ENCODE measurements around the gene CDC42. TPM values are rescaled to one million over a fixed set of nuclear protein-coding genes. Genes with fewer than 3 reads are reported as not detected.
A peak's percentile ranks its signal among the peaks of the same experiment; 100 is the strongest.
"Not testable (repeated sequence)": the region's sequence is repeated elsewhere in the genome, so short reads cannot be mapped to it uniquely, and the experiment has no call there.

The CDC42 gene
- 401 and 431 TPM in 2 replicates for polyA plus RNA-seq (2013)

DNA sequence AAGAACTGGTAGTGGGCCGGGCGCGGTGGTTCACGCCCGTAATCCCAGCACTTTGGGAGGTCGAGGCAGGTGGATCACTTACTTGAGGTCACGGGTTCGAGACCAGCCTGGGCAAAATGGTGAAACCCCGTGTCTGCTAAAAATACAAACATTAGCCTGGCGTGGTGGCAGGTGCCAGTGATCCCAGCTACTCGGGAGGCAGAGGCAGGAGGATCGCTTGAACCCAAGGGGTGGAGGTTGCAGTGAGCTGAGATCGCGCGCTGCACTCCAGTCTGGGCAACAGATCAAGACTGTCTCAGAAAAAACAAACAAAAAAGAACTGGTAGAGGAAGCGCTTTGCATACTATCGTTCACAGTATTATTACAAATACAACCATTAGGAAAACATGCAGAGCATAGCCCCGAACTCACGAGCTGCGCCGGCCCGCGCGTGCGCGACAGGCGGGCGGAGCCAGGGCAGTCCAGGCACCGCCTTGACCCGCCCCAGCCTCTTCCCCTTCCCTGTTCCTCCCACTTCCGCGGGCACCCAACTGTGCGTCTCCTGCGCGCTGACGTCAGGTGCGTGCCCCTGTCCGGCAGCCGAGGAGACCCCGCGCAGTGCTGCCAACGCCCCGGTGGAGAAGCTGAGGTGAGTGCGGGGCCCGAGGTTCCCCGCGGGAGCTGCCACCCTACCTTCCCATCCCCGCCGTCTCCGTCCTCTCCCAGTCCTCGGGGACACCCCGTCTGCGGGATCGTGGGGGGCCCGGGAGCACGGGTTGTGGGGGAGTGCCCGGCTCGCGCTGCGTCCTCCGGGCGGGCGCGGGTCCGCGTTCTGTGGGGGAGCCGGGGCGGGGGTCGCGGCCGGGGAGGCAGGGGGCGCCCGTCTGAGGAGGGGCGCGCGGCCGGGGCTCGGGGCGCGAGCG, at the start of gene CDC42:
TSS of gene CDC42 (plus strand) at position 595 of the 902 bp plus-strand sequence. CDS start 25,770 bp downstream, outside the sequence.
- H4K91ac ChIP-seq (ENCODE audit: low read depth, low read length): peak within 1 kb of the TSS; percentile 99
- H2BK5ac ChIP-seq (ENCODE audit: low read depth, low read length, poor library complexity): peak within 1 kb of the TSS; percentile 91

DNA sequence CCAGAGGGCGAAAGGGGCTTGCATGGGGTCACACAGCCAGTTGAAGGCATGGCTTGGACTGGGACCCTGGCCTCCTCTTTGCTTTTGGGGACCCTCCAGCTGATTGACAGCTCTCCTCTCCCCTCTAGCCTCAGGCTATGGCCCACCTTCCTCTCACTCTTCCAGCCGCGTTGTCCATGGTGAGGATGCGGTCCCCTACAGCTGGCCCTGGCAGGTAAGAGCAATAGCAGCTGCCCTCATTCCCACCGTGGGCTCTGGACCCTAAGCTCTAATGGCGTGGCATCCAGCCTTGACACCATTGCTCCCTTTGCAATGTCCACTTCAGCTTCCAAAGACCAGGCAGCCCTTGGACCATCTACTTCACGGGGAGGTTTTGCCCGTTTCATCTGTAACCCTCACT, 49.6 kb upstream of the CDC42 start:
- DNase-seq; H2BK12ac ChIP-seq (ENCODE audit: low read length): not testable (repeated sequence)
- WGBS (ENCODE audit: extremely low coverage, insufficient coverage, insufficient read length): no CpG with 5 or more reads among the region's 8 CpGs

More for the DNA sequence above, at the start of gene CDC42:
- Histone ChIP-seq H3K4me3 (ENCODE audit: low read depth, low read length) (peak within 1 kb of the TSS; percentile 100), H3K27me3 (ENCODE audit: insufficient read depth, low read length) (no peaks in the 10 kb centered on the region), H3K9ac (ENCODE audit: low read length) (peak within 1 kb of the TSS; percentile 100), H4K12ac (ENCODE audit: low read depth, low read length) (peak within 1 kb of the TSS; percentile 95), H3K4ac (ENCODE audit: low read depth, low read length) (peak within 1 kb of the TSS; percentile 99), H2AK5ac (ENCODE audit: low read length) (peak within 1 kb of the TSS; percentile 97), H4K8ac (ENCODE audit: low read depth, low read length) (peak within 1 kb of the TSS; percentile 97), H3K18ac (ENCODE audit: low read length) (peak within 1 kb of the TSS; percentile 97), H3K4me1 (ENCODE audit: control insufficient read depth in 1 of 2, insufficient read depth in 2 of 2, low read length in 2 of 2) (peaks cover 5 to 9% of the 10 kb centered on the region in 2 experiments), H3K23ac (ENCODE audit: low read length) (no peak within 1 kb of the TSS), H3K27ac (ENCODE audit: low read depth, low read length) (peak within 1 kb of the TSS; percentile 99), H3K9me3 (ENCODE audit: insufficient read depth, low read depth, low read length) (no peaks in the 10 kb centered on the region), H3K79me1 (ENCODE audit: low read length) (peaks cover 15% of the 10 kb centered on the region), H3K4me2 (ENCODE audit: low read length) (peak within 1 kb of the TSS; percentile 92), H2BK120ac (ENCODE audit: insufficient read depth, low read length, poor library complexity) (peak within 1 kb of the TSS; percentile 92), H3K36me3 (ENCODE audit: control insufficient read depth in 1 of 2, insufficient read depth in 2 of 2, low read length in 2 of 2) (peaks cover 2 to 4% of the 10 kb centered on the region in 2 experiments), H3K79me2 (ENCODE audit: control insufficient read depth, insufficient read depth, low read length, poor library complexity) (peaks cover 11% of the 10 kb centered on the region), H3K14ac (ENCODE audit: low read length) (peak within 1 kb of the TSS; percentile 96), H2AFZ (ENCODE audit: insufficient read depth, low read length, poor library complexity) (peak within 1 kb of the TSS; percentile 87), H2BK12ac (ENCODE audit: low read length) (peak within 1 kb of the TSS; percentile 67)
- DNase-seq: peak; percentile 97 to 98
- WGBS (ENCODE audit: extremely low coverage, insufficient coverage, insufficient read length): no CpG with 5 or more reads among the region's 81 CpGs

DNA sequence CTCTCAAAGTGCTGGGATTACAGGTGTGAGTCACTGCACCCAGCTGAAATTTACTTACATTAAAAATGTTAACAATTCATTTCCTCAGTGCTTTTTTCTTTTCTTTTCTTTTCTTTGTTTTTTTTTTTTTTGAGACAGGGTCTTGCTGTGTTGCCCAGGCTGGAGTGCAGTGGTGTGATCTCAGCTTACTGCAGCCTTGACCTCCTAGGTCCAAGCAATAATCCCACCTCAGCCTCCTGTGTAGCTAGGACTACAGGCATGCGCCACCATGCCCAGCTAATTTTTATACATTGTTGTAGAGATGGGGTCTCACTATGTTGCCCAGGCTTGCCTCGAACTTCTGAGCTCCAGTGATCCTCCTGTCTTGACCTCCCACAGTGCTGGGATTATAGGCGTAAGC, 48.5 kb upstream of the CDC42 start:
- not testable (repeated sequence) for H2BK5ac ChIP-seq (ENCODE audit: low read depth, low read length, poor library complexity); H3K4me2 ChIP-seq (ENCODE audit: low read length); H3K9me3 ChIP-seq (ENCODE audit: insufficient read depth, low read depth, low read length); H3K27me3 ChIP-seq (ENCODE audit: insufficient read depth, low read length); H4K8ac ChIP-seq (ENCODE audit: low read depth, low read length); H4K12ac ChIP-seq (ENCODE audit: low read depth, low read length); H3K4me3 ChIP-seq (ENCODE audit: low read depth, low read length); H3K14ac ChIP-seq (ENCODE audit: low read length); H3K36me3 ChIP-seq (ENCODE audit: control insufficient read depth in 1 of 2, insufficient read depth in 2 of 2, low read length in 2 of 2); H3K18ac ChIP-seq (ENCODE audit: low read length); H2BK12ac ChIP-seq (ENCODE audit: low read length); H3K23ac ChIP-seq (ENCODE audit: low read length); H3K4me1 ChIP-seq (ENCODE audit: control insufficient read depth in 1 of 2, insufficient read depth in 2 of 2, low read length in 2 of 2); DNase-seq; H2AK5ac ChIP-seq (ENCODE audit: low read length); H3K9ac ChIP-seq (ENCODE audit: low read length); H2BK120ac ChIP-seq (ENCODE audit: insufficient read depth, low read length, poor library complexity); H3K79me1 ChIP-seq (ENCODE audit: low read length); H3K79me2 ChIP-seq (ENCODE audit: control insufficient read depth, insufficient read depth, low read length, poor library complexity); H4K91ac ChIP-seq (ENCODE audit: low read depth, low read length); H2AFZ ChIP-seq (ENCODE audit: insufficient read depth, low read length, poor library complexity); H3K4ac ChIP-seq (ENCODE audit: low read depth, low read length); H3K27ac ChIP-seq (ENCODE audit: low read depth, low read length)
- WGBS (ENCODE audit: extremely low coverage, insufficient coverage, insufficient read length): no CpG with 5 or more reads among the region's 3 CpGs

More for the DNA sequence above, 49.6 kb upstream of the CDC42 start:
- H3K4me1 ChIP-seq (ENCODE audit: control insufficient read depth in 1 of 2, insufficient read depth in 2 of 2, low read length in 2 of 2); H2BK5ac ChIP-seq (ENCODE audit: low read depth, low read length, poor library complexity); H3K79me2 ChIP-seq (ENCODE audit: control insufficient read depth, insufficient read depth, low read length, poor library complexity); H2AK5ac ChIP-seq (ENCODE audit: low read length); H3K9me3 ChIP-seq (ENCODE audit: insufficient read depth, low read depth, low read length); H3K23ac ChIP-seq (ENCODE audit: low read length); H3K4me2 ChIP-seq (ENCODE audit: low read length); H2BK120ac ChIP-seq (ENCODE audit: insufficient read depth, low read length, poor library complexity); H3K14ac ChIP-seq (ENCODE audit: low read length); H3K18ac ChIP-seq (ENCODE audit: low read length); H3K4me3 ChIP-seq (ENCODE audit: low read depth, low read length); H4K8ac ChIP-seq (ENCODE audit: low read depth, low read length); H4K91ac ChIP-seq (ENCODE audit: low read depth, low read length); H3K79me1 ChIP-seq (ENCODE audit: low read length); H3K4ac ChIP-seq (ENCODE audit: low read depth, low read length); H3K36me3 ChIP-seq (ENCODE audit: control insufficient read depth in 1 of 2, insufficient read depth in 2 of 2, low read length in 2 of 2); H4K12ac ChIP-seq (ENCODE audit: low read depth, low read length); H2AFZ ChIP-seq (ENCODE audit: insufficient read depth, low read length, poor library complexity); H3K27me3 ChIP-seq (ENCODE audit: insufficient read depth, low read length); H3K27ac ChIP-seq (ENCODE audit: low read depth, low read length); H3K9ac ChIP-seq (ENCODE audit: low read length): not testable (repeated sequence)

DNA sequence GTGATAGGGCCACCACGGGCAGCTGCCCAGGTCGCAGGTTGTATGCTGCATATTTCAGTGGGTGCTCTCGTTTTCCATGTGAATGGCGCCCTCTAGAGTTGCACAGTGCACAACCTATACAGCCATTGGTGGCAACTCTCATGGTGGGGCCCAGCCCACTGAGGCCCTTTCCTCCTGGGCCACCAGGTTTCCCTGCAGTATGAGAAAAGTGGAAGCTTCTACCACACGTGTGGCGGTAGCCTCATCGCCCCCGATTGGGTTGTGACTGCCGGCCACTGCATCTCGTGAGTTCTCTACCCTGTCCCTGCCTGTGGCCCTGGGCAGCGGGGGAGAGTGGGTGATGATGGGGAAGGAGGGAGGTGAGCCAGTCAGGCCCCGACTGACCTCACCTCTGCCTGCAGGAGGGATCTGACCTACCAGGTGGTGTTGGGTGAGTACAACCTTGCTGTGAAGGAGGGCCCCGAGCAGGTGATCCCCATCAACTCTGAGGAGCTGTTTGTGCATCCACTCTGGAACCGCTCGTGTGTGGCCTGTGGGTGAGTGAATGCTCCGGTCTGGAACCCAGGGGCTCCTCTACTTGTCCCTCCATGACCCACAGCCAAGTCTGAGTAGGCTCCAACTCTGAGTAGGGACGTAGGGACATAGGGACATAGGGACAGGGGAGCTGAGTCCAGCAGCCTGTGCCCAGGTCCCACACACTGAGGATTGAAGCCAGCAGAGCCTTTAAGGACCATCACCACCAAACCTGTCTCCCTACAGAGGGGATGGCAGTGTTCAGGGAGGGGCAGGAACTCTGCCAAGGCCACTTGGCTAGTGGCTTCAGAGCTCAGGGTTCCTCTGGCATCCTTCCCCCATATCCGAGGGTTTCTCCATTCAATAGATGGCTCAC, 47.0 kb upstream of the CDC42 start:
- not testable (repeated sequence) for H3K27me3 ChIP-seq (ENCODE audit: insufficient read depth, low read length); H3K18ac ChIP-seq (ENCODE audit: low read length); H3K4me1 ChIP-seq (ENCODE audit: control insufficient read depth in 1 of 2, insufficient read depth in 2 of 2, low read length in 2 of 2); H3K79me2 ChIP-seq (ENCODE audit: control insufficient read depth, insufficient read depth, low read length, poor library complexity); H3K27ac ChIP-seq (ENCODE audit: low read depth, low read length); H3K79me1 ChIP-seq (ENCODE audit: low read length); H3K9me3 ChIP-seq (ENCODE audit: insufficient read depth, low read depth, low read length); H2BK12ac ChIP-seq (ENCODE audit: low read length); H2BK120ac ChIP-seq (ENCODE audit: insufficient read depth, low read length, poor library complexity); H3K4me3 ChIP-seq (ENCODE audit: low read depth, low read length); H3K9ac ChIP-seq (ENCODE audit: low read length); H3K4ac ChIP-seq (ENCODE audit: low read depth, low read length); H4K91ac ChIP-seq (ENCODE audit: low read depth, low read length); H3K14ac ChIP-seq (ENCODE audit: low read length); H3K4me2 ChIP-seq (ENCODE audit: low read length); H3K36me3 ChIP-seq (ENCODE audit: control insufficient read depth in 1 of 2, insufficient read depth in 2 of 2, low read length in 2 of 2); H3K23ac ChIP-seq (ENCODE audit: low read length); H2AK5ac ChIP-seq (ENCODE audit: low read length); H2BK5ac ChIP-seq (ENCODE audit: low read depth, low read length, poor library complexity); H4K12ac ChIP-seq (ENCODE audit: low read depth, low read length); H2AFZ ChIP-seq (ENCODE audit: insufficient read depth, low read length, poor library complexity); H4K8ac ChIP-seq (ENCODE audit: low read depth, low read length)
- no CpG with 5 or more reads among the region's 18 CpGs for WGBS (ENCODE audit: extremely low coverage, insufficient coverage, insufficient read length)
- DNase-seq: peak; percentile 11 to 75
